Left ventricle myocardium inferior (tissue), 1 donor: ENCODE measurements around the gene MAN2A2. TPM values are rescaled to one million over a fixed set of nuclear protein-coding genes. Genes with fewer than 3 reads are reported as not detected.
"Not testable (repeated sequence)": the region's sequence is repeated elsewhere in the genome, so short reads cannot be mapped to it uniquely, and the experiment has no call there.

Source experiments
- DNase-seq: peaks from one replicate; pipeline ENCODE4 v3.0.0-alpha.2; 2020
- H3K27ac ChIP-seq: fragments of 200-600 bp; replicated peaks from 2 replicates; pipeline ENCODE4 v1.8.0; 2021
- H3K27me3 ChIP-seq: fragments of 200-600 bp; 2 replicates; pipeline ENCODE4 v1.8.0; 2021; ENCODE audit warnings: low read depth
- H3K36me3 ChIP-seq: fragments of 200-600 bp; 2 replicates; pipeline ENCODE4 v1.8.0; 2021
- H3K4me1 ChIP-seq: fragments of 200-600 bp; 2 replicates; pipeline ENCODE4 v1.8.0; 2021
- H3K4me3 ChIP-seq: fragments of 200-600 bp; 2 replicates; pipeline ENCODE4 v1.8.0; 2021; ENCODE audit warnings: mild to moderate bottlenecking, moderate library complexity
- H3K9me3 ChIP-seq: fragments of 200-600 bp; replicated peaks from 2 replicates; pipeline ENCODE4 v1.8.0; 2021
- intact Hi-C: fragments of 100-400 bp; cut with micrococcal nuclease; formaldehyde crosslinking; loops from one replicate; pipeline ENCODE4 v1.11.0; 2022
- total RNA-seq: library from RNA; stranded (reverse); fragmentation: NEBNext Ultra II Directional; extraction: Animal tissue kit (Norgen Biotek cat#: 25700); gene quantifications from one replicate; pipeline ENCODE4 v1.2.1, GENCODE V29; 2021
- TF ChIP-seq, protein P1 (sequence below): fragments of 200-600 bp; IDR thresholded peaks from 2 replicates; pipeline ENCODE4 v1.8.0; 2021; ENCODE audit warnings: antibody characterized with exemption, mild to moderate bottlenecking, borderline replicate concordance
- donor health status: DM: no; HTN: yes; CAD: no; lungs with severe emphysema.

MAN2A2 gene
- total RNA-seq, 1 donor from 2014 or later = 95.4 TPM

DNA sequence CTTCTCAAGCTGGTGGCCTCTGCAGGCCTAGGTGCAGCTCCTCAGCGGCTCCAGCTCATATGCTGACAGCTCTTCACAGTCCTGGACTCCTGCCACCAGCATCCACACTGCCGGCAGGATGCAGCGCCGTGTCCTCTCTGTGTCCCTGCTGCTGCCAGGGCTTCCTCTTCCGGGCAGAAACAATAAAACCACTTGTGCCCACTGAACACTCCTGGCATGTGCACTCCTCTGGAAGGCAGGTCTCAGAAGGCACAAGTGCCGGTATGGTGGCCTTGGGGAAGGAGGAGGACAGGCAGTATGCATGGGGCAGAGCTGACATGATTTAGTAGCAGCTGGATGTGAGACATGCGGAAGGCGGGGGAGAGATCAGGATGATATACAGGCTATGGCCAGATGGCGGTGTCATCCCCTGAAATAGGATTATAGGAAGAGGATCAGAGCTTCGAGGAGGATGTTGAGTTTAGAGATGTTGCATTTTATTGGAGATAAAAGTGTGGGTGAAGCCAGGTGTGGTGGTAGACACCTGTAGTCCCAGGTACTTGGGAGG is 7.5 kb upstream of the MAN2A2 start:
- no peak overlapping the region for H3K4me3 ChIP-seq
- no peaks in the 10 kb centered on the region for H3K9me3 ChIP-seq
- H3K27ac ChIP-seq = no peak overlapping the region
- TF ChIP-seq, protein P1, sequence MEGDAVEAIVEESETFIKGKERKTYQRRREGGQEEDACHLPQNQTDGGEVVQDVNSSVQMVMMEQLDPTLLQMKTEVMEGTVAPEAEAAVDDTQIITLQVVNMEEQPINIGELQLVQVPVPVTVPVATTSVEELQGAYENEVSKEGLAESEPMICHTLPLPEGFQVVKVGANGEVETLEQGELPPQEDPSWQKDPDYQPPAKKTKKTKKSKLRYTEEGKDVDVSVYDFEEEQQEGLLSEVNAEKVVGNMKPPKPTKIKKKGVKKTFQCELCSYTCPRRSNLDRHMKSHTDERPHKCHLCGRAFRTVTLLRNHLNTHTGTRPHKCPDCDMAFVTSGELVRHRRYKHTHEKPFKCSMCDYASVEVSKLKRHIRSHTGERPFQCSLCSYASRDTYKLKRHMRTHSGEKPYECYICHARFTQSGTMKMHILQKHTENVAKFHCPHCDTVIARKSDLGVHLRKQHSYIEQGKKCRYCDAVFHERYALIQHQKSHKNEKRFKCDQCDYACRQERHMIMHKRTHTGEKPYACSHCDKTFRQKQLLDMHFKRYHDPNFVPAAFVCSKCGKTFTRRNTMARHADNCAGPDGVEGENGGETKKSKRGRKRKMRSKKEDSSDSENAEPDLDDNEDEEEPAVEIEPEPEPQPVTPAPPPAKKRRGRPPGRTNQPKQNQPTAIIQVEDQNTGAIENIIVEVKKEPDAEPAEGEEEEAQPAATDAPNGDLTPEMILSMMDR = no peak
- no peaks in the 10 kb centered on the region for H3K27me3 ChIP-seq
- peaks cover 60% of the 10 kb centered on the region for H3K36me3 ChIP-seq
- peaks cover 5% of the 10 kb centered on the region for H3K4me1 ChIP-seq
- no peak for DNase-seq
- intact Hi-C loops = no loop called here

DNA sequence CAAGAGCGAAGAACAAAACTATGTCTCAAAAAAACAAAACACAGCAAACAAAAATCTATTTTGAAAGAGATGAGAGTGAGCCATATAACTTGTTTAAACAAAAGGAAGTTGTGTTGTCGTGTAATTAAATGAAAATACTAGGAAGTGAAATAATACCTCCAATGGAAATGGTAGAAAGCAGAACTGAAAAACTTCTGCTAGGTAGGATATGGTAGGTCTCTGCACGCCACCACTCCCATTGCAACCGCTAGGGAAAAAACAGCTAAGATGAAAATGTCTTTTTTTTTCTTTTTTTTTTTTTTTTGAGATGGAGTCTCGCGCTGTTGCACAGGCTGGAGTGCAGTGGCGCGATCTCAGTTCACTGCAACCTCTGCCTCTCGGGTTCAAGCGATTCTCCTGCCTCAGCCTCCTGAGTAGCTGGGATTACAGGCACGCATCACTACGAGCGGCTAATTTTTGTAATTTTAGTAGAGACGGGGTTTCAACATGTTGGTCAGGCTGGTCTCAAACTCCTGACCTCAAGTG is 5.9 kb upstream of the MAN2A2 start:
- Histone ChIP-seq H3K36me3 (peaks cover 45% of the 10 kb centered on the region), H3K4me1 (peaks cover 16% of the 10 kb centered on the region)
- H3K9me3 ChIP-seq, H3K4me3 ChIP-seq, H3K27me3 ChIP-seq, H3K27ac ChIP-seq, intact Hi-C loops, DNase-seq: not testable (repeated sequence)

DNA sequence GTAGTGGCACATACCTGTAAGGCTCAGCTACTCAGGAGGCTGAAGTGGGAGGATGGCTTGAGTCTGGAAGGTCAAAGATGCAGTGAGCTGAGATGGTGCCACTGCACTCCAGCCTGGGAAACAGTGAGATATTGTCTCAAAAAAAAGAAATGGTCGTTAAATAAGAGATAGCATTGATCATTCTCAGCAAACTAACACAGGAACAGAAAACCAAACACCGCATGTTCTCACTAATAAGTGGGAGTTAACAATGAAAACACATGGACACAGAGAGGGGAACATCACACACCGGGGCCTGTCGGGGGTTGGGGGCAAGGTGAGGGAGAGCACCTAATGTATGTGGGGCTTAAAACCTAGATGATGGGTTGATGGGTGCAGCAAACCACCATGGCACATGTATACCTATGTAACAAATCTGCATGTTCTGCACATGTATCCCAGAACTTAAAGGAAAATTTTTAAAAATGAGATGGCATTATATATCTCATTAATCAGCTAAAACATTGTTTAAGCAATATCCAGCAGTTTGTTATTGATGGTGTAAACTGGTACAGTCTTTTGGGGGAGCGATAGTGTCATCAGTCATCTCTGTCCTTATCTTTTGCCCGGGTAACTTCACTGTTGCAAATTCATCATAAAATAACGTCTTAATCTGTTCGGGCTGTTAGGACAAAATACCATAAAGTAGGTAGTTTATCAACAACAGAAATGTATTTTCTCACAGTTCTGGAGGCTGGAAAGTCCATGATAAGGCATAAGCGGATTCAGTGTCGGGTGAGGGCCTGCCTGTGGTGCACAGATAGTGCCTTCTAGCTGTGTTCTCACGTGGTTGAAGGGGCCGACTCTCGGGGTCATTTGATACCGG is 1.7 kb upstream of the MAN2A2 start:
- Histone ChIP-seq H3K27ac (peak overlapping the region; percentile 98), H3K4me3 (peak overlapping the region; percentile 94), H3K4me1 (peaks cover 49% of the 10 kb centered on the region), H3K36me3 (peaks cover 22% of the 10 kb centered on the region), H3K9me3 (no peaks in the 10 kb centered on the region), H3K27me3 (no peaks in the 10 kb centered on the region)
- no peak for DNase-seq
- TF ChIP-seq, protein P1 = no peak
- intact Hi-C loops = no loop called here

DNA sequence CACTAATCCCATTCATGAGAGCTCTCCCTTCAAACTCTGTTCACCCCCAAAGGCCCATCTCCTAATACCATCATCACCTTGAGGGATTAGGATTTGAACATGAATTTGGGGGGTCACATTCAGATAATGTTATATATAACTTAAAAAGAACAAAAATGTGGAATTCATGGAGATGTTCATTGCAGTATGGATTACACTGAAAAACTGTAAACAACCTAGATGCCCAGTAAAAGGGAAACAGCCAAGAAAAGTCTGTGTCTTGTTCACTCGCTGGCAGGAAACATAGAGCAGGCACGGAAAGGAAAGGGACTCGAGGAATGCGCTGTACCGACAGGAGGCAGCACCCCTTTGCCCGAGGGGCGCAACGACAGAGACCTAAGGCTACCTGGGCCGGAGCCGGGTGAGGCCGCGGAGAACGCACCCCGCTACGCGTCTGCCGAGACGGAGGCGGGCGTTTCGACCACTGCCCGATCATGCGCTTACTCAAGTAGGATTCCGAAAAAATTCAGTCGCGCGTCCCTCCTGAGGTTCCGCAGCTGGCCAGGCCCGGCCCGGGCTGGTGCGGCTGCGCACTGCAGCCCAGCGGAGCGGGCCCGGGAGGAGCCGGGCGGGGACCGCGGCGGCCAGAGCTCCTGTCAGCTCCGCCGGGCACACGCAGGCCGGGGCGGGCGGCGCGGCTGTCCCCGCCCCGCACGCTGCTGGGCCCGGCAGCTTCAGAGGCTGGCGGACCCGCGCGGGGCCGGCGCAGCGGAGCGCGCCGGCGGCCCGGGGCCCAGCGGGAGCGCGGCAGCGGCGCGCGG is 862 bp upstream of the MAN2A2 start:
- Histone ChIP-seq H3K27me3 (no peaks in the 10 kb centered on the region), H3K9me3 (no peaks in the 10 kb centered on the region), H3K4me3 (peak overlapping the region; percentile 94), H3K27ac (peak overlapping the region; percentile 98), H3K4me1 (peaks cover 58% of the 10 kb centered on the region), H3K36me3 (peaks cover 27% of the 10 kb centered on the region)
- DNase-seq = peak; percentile 76
- TF ChIP-seq, protein P1 = peak; percentile 87
- intact Hi-C loops = no loop called here

DNA sequence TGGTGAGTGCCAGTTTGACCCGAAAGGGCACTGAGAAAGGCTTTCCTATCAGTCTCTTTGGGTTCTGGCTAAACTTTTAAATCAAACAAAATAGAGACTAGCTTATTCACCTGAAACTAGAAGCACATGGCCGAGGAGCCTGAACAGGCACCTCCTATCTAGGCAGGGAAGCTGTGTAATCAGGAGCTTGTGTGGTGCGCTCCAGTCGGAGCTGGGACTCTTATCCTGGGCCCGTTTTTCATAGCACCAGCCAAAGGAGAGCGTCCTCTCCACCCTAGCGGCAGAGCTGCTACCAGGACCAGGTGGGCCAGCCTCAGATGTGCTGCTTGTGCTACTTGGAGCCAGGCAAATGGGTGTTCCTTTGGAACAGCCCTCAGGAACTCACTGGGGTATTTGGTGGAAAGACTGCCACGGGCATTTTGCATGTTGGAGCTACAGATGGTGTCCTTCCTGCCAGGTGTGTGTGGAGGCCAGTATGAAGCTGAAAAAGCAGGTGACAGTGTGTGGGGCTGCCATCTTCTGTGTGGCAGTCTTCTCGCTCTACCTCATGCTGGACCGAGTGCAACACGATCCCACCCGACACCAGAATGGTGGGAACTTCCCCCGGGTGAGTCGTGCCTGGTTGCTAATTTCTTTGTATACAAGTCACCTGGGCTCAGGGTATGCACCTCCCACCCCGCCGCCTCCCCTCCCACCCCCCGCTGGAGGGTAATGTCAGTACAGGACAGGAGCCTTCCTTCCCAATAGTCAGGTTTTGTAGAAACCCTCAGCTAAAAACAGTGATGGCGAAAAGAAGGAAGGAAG is 833 bp downstream of the MAN2A2 start:
- no peak for DNase-seq
- H3K27me3 ChIP-seq = no peaks in the 10 kb centered on the region
- peaks cover 75% of the 10 kb centered on the region for H3K4me1 ChIP-seq
- TF ChIP-seq, protein P1 = no peak
- H3K4me3 ChIP-seq = peak overlapping the region; percentile 94
- H3K9me3 ChIP-seq = no peaks in the 10 kb centered on the region
- H3K36me3 ChIP-seq = peaks cover 38% of the 10 kb centered on the region
- peak overlapping the region; percentile 98 for H3K27ac ChIP-seq
- intact Hi-C loops = no loop called here
